DND-41 (cell line): Measurements from ENCODE around the gene AHNAK.

Experiments
- EZH2 ChIP-seq: IDR thresholded peaks from 3 replicates; pipeline ENCODE4 v1.6.1; 2012; ENCODE audit warnings: borderline replicate concordance, low read depth, mild to moderate bottlenecking, moderate library complexity, low read length, inconsistent platforms; ENCODE audit not compliant: severe bottlenecking
- TF ChIP-seq, protein P1 (sequence below): IDR thresholded peaks from 2 replicates; pipeline ENCODE4 v1.5.1; 2012; ENCODE audit warnings: borderline replicate concordance, low read length, moderate library complexity, mild to moderate bottlenecking; ENCODE audit not compliant: poor library complexity, severe bottlenecking; ENCODE audit errors: extremely low read depth

GRCh38 chr11:62532096-62532495 is 14.5 kb downstream of the AHNAK start:
- TF ChIP-seq, protein P1, sequence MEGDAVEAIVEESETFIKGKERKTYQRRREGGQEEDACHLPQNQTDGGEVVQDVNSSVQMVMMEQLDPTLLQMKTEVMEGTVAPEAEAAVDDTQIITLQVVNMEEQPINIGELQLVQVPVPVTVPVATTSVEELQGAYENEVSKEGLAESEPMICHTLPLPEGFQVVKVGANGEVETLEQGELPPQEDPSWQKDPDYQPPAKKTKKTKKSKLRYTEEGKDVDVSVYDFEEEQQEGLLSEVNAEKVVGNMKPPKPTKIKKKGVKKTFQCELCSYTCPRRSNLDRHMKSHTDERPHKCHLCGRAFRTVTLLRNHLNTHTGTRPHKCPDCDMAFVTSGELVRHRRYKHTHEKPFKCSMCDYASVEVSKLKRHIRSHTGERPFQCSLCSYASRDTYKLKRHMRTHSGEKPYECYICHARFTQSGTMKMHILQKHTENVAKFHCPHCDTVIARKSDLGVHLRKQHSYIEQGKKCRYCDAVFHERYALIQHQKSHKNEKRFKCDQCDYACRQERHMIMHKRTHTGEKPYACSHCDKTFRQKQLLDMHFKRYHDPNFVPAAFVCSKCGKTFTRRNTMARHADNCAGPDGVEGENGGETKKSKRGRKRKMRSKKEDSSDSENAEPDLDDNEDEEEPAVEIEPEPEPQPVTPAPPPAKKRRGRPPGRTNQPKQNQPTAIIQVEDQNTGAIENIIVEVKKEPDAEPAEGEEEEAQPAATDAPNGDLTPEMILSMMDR: no peak
- TF ChIP-seq EZH2: no peak
